ENCODE data around the gene CDC42BPB.

DNA sequence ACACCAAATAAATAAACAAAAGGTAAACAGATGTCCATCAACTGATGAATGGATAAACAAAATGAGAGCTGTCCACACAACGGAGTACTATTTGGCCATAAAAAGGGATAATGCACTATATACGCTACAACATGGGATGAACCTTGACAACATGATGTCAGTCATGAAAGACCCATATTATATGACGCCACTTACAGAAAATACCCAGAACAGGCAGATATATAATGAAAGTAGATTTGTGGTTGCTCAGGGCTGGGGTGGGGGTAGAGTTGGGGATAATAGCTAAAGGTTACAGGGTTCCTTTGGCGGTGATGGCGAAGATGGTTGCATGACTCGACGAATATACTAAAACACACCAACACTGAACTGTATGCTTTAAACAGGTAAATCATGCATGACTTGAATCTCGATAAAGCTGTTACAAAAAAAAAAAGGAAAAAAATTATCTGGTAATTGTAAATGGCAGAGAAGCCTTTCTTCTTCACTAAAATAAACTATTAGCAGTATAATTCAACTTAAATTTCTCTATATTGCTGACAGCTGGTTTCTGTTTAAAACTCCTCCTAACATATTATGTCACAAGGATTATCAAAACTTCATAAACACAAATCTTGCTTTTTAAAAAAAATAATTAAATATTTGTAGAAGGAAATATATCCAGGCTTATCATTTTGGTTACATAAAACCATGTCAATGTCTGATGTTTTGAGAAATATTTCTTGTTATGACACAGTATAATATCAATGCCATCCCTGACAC is 13.9 kb downstream of the CDC42BPB start:
- TF ChIP-seq FOXM1 (IDR thresholded peaks at IDR 0.05; ENCODE audit: borderline replicate concordance) (no peak), ELF4 (IDR thresholded peaks at IDR 0.05) (no peak), TARDBP (IDR thresholded peaks at IDR 0.05) (no peak), ARNT (IDR thresholded peaks at IDR 0.05) (no peak), FOXK2 (IDR thresholded peaks at IDR 0.05) (no peak), BHLHE40 (IDR thresholded peaks at IDR 0.05; ENCODE audit: borderline replicate concordance) (no peak)
